Subcutaneous adipose tissue (tissue), 4 donors: ENCODE results near the gene ATP5PD. TPM values are rescaled to one million over a fixed set of nuclear protein-coding genes. Genes with fewer than 3 reads are reported as not detected.

ENCODE experiments used
- total RNA-seq, 4 donors: library from RNA; depleted of rRNA; stranded (reverse); fragments of >200 nt; gene quantifications; one replicate each; pipeline ENCODE4 v1.1.0, GENCODE V29; 2016
- TF ChIP-seq, protein P1 (sequence below): fragments of 450-650 bp; IDR thresholded peaks from one replicate; pipeline ENCODE4 v1.5.1; 2016; ENCODE audit warnings: low read depth, mild to moderate bottlenecking, control low read depth, antibody characterized with exemption, moderate library complexity

The ATP5PD gene
- total RNA-seq, 4 donors from 2014 or later = 236 to 509 (median 283) TPM

DNA sequence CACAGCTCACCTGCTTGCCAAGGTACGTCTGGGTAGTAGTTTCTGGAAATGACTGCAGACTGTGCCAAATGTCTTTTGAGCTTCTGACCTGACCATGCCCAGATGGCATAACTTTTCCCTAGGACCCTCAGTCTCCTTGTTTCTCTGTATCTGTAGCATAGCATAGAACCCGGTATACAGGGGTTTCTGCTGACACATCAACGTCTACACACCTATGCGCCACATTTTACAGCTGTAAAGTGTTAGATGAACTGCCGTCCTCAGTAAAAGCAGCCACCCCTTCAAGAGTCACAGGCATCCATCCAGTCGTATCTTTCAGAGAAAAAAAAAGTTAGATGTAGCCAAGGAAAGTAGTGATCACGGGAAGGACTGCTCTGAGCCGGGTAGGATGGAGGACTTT lies 17.7 kb upstream of the ATP5PD start:
- TF ChIP-seq, protein P1, sequence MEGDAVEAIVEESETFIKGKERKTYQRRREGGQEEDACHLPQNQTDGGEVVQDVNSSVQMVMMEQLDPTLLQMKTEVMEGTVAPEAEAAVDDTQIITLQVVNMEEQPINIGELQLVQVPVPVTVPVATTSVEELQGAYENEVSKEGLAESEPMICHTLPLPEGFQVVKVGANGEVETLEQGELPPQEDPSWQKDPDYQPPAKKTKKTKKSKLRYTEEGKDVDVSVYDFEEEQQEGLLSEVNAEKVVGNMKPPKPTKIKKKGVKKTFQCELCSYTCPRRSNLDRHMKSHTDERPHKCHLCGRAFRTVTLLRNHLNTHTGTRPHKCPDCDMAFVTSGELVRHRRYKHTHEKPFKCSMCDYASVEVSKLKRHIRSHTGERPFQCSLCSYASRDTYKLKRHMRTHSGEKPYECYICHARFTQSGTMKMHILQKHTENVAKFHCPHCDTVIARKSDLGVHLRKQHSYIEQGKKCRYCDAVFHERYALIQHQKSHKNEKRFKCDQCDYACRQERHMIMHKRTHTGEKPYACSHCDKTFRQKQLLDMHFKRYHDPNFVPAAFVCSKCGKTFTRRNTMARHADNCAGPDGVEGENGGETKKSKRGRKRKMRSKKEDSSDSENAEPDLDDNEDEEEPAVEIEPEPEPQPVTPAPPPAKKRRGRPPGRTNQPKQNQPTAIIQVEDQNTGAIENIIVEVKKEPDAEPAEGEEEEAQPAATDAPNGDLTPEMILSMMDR = no peak

DNA sequence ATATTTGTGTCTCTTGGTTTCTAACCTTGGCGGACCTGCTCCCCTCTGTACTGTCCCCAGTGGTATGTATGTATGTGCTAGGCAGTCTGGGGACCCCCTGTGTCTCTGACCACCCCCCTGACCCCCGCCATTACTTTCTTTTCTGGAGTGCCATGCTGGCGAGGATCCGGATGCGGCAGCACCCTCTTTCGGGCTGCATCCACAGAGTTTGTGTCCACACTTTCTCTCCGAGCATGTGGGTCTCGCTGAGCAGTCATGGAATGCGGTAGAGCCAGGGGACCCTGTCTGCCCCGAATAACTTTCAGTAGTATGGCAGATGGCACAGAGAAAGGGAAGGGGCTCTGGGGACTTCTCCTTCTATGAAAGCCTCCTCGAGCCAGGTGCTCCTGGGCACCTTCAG lies 17.3 kb upstream of the ATP5PD start:
- TF ChIP-seq, protein P1 = no peak

DNA sequence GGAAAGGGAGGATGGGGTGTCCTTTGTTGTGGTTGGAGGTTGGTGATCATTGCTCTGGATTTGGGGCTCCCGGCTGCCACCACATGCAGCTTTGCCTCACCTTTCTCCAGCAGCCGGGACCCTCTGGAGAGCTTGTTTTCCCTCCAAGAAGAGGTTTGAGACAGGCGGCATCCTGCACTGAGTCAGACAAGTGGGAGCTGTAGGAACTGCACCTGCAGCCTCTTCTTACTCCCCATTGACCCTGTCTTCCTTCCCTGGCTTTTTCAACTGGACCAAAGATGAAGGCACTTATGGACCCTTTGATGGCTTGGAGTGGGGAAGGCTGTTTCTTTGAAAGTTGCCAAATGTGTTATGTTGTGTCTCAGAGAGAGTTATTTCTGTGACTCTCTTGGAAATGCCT lies 16.9 kb upstream of the ATP5PD start:
- TF ChIP-seq, protein P1 = no peak

DNA sequence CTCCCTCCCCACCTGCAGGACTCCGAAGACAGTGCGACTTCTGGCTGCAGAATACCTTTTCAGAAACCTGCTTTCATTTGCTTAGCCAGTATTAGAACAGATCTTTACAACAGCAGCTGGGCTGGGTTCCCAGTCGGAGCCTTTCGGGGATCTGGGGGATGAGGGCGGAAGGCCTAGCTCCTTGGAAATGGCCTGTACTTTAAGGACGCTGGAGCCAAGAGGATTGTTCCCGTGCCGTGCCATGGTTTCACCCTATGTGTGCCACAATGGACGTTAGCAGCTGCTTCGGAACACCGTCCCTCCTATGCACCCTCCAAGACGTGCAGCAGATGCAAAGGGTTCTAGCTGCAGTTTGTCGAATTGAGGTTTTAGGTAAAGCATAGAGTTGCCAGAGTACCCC lies 16.4 kb upstream of the ATP5PD start:
- TF ChIP-seq, protein P1 = no peak

DNA sequence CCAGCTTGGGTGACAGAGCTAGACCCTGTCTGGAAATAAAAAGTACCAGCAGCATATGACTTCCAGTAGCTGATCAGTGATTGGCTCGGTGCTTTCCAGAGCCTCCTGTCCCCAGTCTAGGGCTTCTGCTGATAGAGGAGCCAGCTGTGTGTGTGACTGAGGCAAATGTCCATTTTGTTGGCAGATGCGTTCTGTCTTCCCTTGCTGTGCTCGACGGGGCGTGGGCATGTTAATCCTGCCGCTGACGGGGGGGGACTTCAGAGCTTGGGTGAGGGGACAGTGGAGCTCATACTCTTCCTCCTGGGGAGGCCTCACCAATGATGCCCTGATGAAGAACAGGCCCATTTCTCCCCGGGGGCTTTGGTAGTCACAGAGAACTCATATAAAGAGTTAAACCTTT lies 14.8 kb upstream of the ATP5PD start:
- TF ChIP-seq, protein P1 = no peak

DNA sequence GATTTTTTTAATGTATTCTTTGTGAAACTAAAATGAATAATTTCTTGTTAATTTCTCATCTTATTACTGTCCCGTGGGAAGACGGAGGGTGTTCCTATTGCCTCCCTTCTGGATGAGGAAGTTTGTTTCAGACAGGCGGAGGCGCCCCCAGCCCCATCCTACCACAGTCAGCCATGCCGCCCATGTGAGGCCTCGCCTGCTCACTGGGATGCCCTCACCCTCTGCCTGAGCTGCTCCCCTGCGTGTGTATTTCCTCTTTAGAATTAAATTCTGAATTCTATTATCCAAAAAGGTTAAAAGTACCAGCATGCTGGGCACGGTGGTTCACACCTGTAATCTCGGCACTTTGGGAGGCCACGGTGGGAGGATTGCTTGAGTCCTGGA lies 14.3 kb upstream of the ATP5PD start:
- TF ChIP-seq, protein P1 = no peak

DNA sequence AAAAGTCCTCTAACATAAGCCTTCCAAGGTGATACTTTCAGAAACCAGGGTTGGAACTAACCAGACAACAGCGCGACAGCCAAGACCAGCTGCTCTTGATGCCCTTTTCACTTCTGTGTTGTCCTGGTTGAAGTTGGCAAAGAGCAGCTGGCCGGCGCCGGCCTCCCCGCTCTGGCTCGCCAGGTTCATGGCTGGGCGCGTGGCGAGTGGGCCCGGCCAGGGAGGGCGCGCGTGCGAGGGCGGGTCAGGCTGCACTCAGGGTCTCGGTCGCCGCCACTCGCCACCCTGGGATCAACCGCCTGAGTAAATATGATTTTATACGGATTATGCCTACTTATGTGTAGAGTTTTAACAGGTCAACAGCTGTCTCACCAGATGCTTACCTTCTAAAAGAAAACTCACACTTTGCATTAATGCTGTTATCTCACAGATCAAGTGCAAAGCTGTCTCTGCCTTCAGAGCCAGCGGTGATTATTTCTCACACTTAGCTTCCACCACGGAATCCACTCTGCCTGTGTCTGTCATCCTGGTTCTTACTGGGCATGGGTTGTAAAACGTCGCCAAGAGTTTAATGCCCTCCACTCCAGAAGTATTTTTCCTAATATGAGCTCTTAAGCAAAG lies 13.8 kb upstream of the ATP5PD start:
- TF ChIP-seq, protein P1 = no peak
